H9 (cell line): Measurements from ENCODE around the gene NACC1. TPM values are rescaled to one million over a fixed set of nuclear protein-coding genes. Genes with fewer than 3 reads are reported as not detected.

ENCODE experiments used
- DNase-seq: peaks from one replicate; pipeline ENCODE4 v3.0.0-alpha.2; 2017
- H2AFZ ChIP-seq: one replicate; pipeline ENCODE4 v1.6.1; 2013; ENCODE audit warnings: mild to moderate bottlenecking, low read length, control low read depth, moderate library complexity
- H2AK5ac ChIP-seq: 2 replicates; pipeline ENCODE4 v1.6.1; 2013; ENCODE audit warnings: low read length, control low read depth, mixed read lengths; ENCODE audit not compliant: insufficient read length
- H2BK120ac ChIP-seq: one replicate; pipeline ENCODE4 v1.6.1; 2013; ENCODE audit warnings: low read depth, mild to moderate bottlenecking, low read length, control low read depth, inconsistent platforms; ENCODE audit not compliant: poor library complexity, severe bottlenecking
- H2BK12ac ChIP-seq: 2 replicates; pipeline ENCODE4 v1.6.1; 2013; ENCODE audit warnings: low read length, control low read depth, mixed read lengths, low read depth; ENCODE audit not compliant: insufficient read length
- H2BK15ac ChIP-seq: 2 replicates; pipeline ENCODE4 v1.6.1; 2013; ENCODE audit warnings: low read depth, low read length, control low read depth
- H2BK20ac ChIP-seq: one replicate; pipeline ENCODE4 v1.6.1; 2013; ENCODE audit warnings: low read depth, mild to moderate bottlenecking, low read length, control low read depth, inconsistent platforms; ENCODE audit not compliant: poor library complexity, severe bottlenecking
- H2BK5ac ChIP-seq: 2 replicates; pipeline ENCODE4 v1.6.1; 2013; ENCODE audit warnings: low read length, control low read depth, mixed read lengths; ENCODE audit not compliant: insufficient read length
- H3K14ac ChIP-seq: 2 replicates; pipeline ENCODE4 v1.6.1; 2013; ENCODE audit warnings: low read length, control low read depth; ENCODE audit not compliant: insufficient read depth
- H3K18ac ChIP-seq: 2 replicates; pipeline ENCODE4 v1.6.1; 2013; ENCODE audit warnings: low read depth, mild to moderate bottlenecking, mixed read lengths, low read length, control low read depth; ENCODE audit not compliant: insufficient read length
- H3K23ac ChIP-seq: 2 replicates; pipeline ENCODE4 v1.6.1; 2013; ENCODE audit warnings: low read length, control low read depth, mixed read lengths, low read depth; ENCODE audit not compliant: insufficient read length
- H3K23me2 ChIP-seq: 2 replicates; pipeline ENCODE4 v1.6.1; 2013; ENCODE audit warnings: low read depth, mild to moderate bottlenecking, mixed read lengths, low read length, control low read depth; ENCODE audit not compliant: insufficient read length, poor library complexity, severe bottlenecking
- H3K27ac ChIP-seq: 2 replicates; pipeline ENCODE4 v1.5.1; 2013; ENCODE audit warnings: low read length, control low read depth, mixed read lengths, low read depth; ENCODE audit not compliant: insufficient read length
- H3K27me3 ChIP-seq: 2 replicates; pipeline ENCODE4 v1.6.1; 2013; ENCODE audit warnings: low read length, control low read depth, inconsistent platforms; ENCODE audit not compliant: insufficient read depth
- H3K4ac ChIP-seq: 2 replicates; pipeline ENCODE4 v1.6.1; 2013; ENCODE audit warnings: low read depth, mild to moderate bottlenecking, control low read depth, inconsistent platforms, low read length, moderate library complexity
- H3K4me1 ChIP-seq: 2 replicates; pipeline ENCODE4 v1.6.1; 2013; ENCODE audit warnings: low read length, control low read depth, inconsistent platforms; ENCODE audit not compliant: insufficient read depth
- H3K4me2 ChIP-seq: 2 replicates; pipeline ENCODE4 v1.6.1; 2013; ENCODE audit warnings: low read length, control low read depth, mixed read lengths; ENCODE audit not compliant: insufficient read length, insufficient read depth
- H3K56ac ChIP-seq: 2 replicates; pipeline ENCODE4 v1.6.1; 2013; ENCODE audit warnings: low read depth, mild to moderate bottlenecking, mixed read lengths, low read length, control low read depth; ENCODE audit not compliant: insufficient read length
- H3K79me1 ChIP-seq: 2 replicates; pipeline ENCODE4 v1.6.1; 2013; ENCODE audit warnings: low read depth, mild to moderate bottlenecking, moderate library complexity, low read length, control low read depth, inconsistent platforms; ENCODE audit not compliant: insufficient read depth, poor library complexity, severe bottlenecking
- H3K79me2 ChIP-seq: 2 replicates; pipeline ENCODE4 v1.6.1; 2013; ENCODE audit warnings: low read length, control low read depth, inconsistent platforms; ENCODE audit not compliant: insufficient read depth
- H3K9ac ChIP-seq: 2 replicates; pipeline ENCODE4 v1.6.1; 2013; ENCODE audit warnings: low read length, control low read depth, mixed read lengths; ENCODE audit not compliant: insufficient read length; ENCODE audit errors: extremely low read depth
- H3K9me3 ChIP-seq: one replicate; pipeline ENCODE4 v1.6.1; 2013; ENCODE audit warnings: low read depth, low read length, inconsistent platforms; ENCODE audit not compliant: control insufficient read depth
- H3T11ph ChIP-seq: one replicate; pipeline ENCODE4 v1.6.1; 2013; ENCODE audit warnings: mild to moderate bottlenecking, low read length, control low read depth, inconsistent platforms
- H4K20me1 ChIP-seq: one replicate; pipeline ENCODE4 v1.6.1; 2013; ENCODE audit not compliant: control insufficient read depth, insufficient read length, insufficient read depth
- H4K5ac ChIP-seq: 2 replicates; pipeline ENCODE4 v1.6.1; 2013; ENCODE audit warnings: low read depth, mild to moderate bottlenecking, mixed read lengths, low read length, control low read depth; ENCODE audit not compliant: insufficient read length
- H4K8ac ChIP-seq: replicated peaks from 2 replicates; pipeline ENCODE4 v1.6.1; 2013; ENCODE audit warnings: low read length, control low read depth, mixed read lengths, low read depth; ENCODE audit not compliant: insufficient read length
- H4K91ac ChIP-seq: 2 replicates; pipeline ENCODE4 v1.6.1; 2013; ENCODE audit warnings: low read depth, mild to moderate bottlenecking, moderate library complexity, mixed read lengths, low read length, control low read depth; ENCODE audit not compliant: insufficient read length
- H3K27ac Mint-ChIP-seq, 3 experiments: 2 replicates in 2 of 3; 3 replicates in 1 of 3; pipeline ENCODE4 v1.8.0; 2020 to 2021; ENCODE audit warnings: mixed read lengths in 3 of 3, mild to moderate bottlenecking in 1 of 3, moderate library complexity in 1 of 3
- H3K27me3 Mint-ChIP-seq: 2 replicates; pipeline ENCODE4 v1.8.0; 2021; ENCODE audit warnings: low read depth, mild to moderate bottlenecking, moderate library complexity, mixed read lengths
- H3K36me3 Mint-ChIP-seq, 3 experiments: 2 replicates in 2 of 3; 3 replicates in 1 of 3; pipeline ENCODE4 v1.8.0; 2020 to 2021; ENCODE audit warnings: low read depth in 3 of 3, mixed read lengths in 3 of 3; ENCODE audit not compliant: insufficient read depth in 1 of 3
- H3K4me1 Mint-ChIP-seq, 2 experiments: 2 replicates each; pipeline ENCODE4 v1.8.0; 2020; ENCODE audit warnings: mixed read lengths in 2 of 2
- H3K4me3 Mint-ChIP-seq, 2 experiments: 2 replicates in 1 of 2; 3 replicates in 1 of 2; pipeline ENCODE4 v1.8.0; 2020 to 2021; ENCODE audit warnings: mild to moderate bottlenecking in 2 of 2, mixed read lengths in 2 of 2, moderate library complexity in 1 of 2
- H3K9me3 Mint-ChIP-seq, 2 experiments: 2 replicates in 1 of 2; 3 replicates in 1 of 2; pipeline ENCODE4 v1.8.0; 2020; ENCODE audit warnings: mild to moderate bottlenecking in 2 of 2, mixed read lengths in 2 of 2, moderate library complexity in 1 of 2
- CTCF ChIP-seq: fragments of 200-600 bp; sonication (generic); conservative IDR thresholded peaks from 3 replicates; pipeline ENCODE4 v1.8.0; 2021; ENCODE audit warnings: antibody characterized with exemption, mild to moderate bottlenecking
- WGBS: extraction: QIAGEN DNeasy Blood & Tissue Kit; methylation state at CpG from one replicate; pipeline ENCODE4 v1.1.7; 2013; ENCODE audit warnings: missing lambda C conversion rate, low lambda C conversion rate, mixed read lengths; ENCODE audit not compliant: insufficient read length; ENCODE audit errors: extremely low coverage; 5-methylcytosine and 5-hydroxymethylcytosine counted together
- total RNA-seq: library from RNA; stranded (reverse); gene quantifications from 2 replicates; pipeline ENCODE4 v1.2.1, GENCODE V29; 2021

Gene NACC1
- total RNA-seq, 1 experiment from 2014 or later, result 198 TPM

DNA sequence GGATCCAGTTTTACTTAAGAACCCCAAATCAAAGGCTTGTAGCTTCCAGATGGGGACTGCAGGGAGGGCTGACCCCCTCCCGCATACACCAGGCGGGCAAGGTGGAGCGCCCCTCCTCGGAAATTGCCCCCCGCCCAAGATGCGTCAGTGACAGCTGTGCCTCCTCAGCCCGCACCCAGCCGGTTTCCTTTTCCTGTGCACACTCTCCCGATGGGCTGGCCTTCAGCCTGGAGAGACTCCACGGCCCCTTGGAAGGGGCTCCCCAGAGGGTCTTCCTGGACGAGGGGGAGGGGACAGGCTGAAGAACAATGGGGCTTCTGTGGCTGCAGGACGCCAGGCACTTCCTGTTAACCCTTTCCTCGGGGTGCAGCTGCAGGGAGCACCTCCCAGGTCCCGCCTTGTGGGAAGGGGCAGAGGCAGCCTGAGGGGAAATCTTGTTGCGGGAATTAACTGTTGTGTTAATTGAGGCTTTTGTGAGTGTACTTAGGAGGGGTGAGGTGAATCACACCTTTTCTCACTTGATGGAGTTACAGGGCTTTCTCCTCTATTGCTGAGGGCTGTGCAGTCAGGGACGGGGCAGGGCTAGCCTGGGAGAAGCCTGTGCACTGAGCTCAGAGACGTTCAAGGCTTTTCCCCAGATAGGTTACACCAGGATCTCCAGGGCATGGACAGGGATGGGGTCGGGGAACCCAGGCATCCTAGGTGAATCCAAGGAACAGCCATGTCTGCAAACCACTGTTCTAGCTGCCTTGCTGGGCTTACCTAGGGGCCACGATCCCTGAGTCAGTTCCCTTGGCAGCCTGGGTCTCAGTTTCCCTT lies 46.5 kb downstream of the NACC1 start:
- H3K4me1 Mint-ChIP-seq, result peaks cover 40 to 47% of the 10 kb centered on the region in 2 experiments
- no peak overlapping the region for H2AFZ ChIP-seq
- peak overlapping the region; percentile 51 for H3K4me2 ChIP-seq

More for the DNA sequence above, 46.5 kb downstream of the NACC1 start:
- Mint-ChIP-seq H3K9me3 (no peaks in the 10 kb centered on the region), H3K4me3 (peak overlapping the region; percentile 64 to 81), H3K27ac (peak overlapping the region; percentile 100), H3K27me3 (no peaks in the 10 kb centered on the region), H3K36me3 (0 out of 7 replicates have a peak, but pooled peaks cover 0 to under 1% (median 0%) of the 10 kb centered on the region in 3 experiments)
- Histone ChIP-seq H4K5ac (no peak overlapping the region), H4K20me1 (no peaks in the 10 kb centered on the region), H4K8ac (no peak overlapping the region), H3K4ac (no peak overlapping the region; the same call in 1 of the 2 replicates), H3T11ph (no peak overlapping the region), H2BK15ac (no peak overlapping the region), H2AK5ac (no peak overlapping the region), H3K23ac (no peak overlapping the region), H3K79me1 (no peaks in the 10 kb centered on the region), H2BK20ac (no peak overlapping the region), H3K9ac (peak overlapping the region; percentile 5), H2BK12ac (no peak overlapping the region), H3K18ac (peak overlapping the region; percentile 78), H2BK120ac (no peak overlapping the region), H3K27ac (peak overlapping the region; percentile 84), H3K14ac (peak overlapping the region; percentile 39), H3K9me3 (no peaks in the 10 kb centered on the region), H3K79me2 (no peaks in the 10 kb centered on the region), H3K4me1 (peaks cover 7% of the 10 kb centered on the region; the same call in 1 of the 2 replicates), H4K91ac (no peak overlapping the region), H2BK5ac (no peak overlapping the region), H3K27me3 (no peaks in the 10 kb centered on the region), H3K56ac (no peak overlapping the region), H3K23me2 (peaks cover 15% of the 10 kb centered on the region)
- DNase-seq, result peak; percentile 100
- TF ChIP-seq CTCF, result no peak
- no CpG with 5 or more reads among the region's 19 CpGs for WGBS
